CD4-positive, alpha-beta T cell (primary cell): ENCODE measurements around the gene TBC1D22B. TPM values are rescaled to one million over a fixed set of nuclear protein-coding genes. Genes with fewer than 3 reads are reported as not detected.

Experiments
- ATAC-seq: fragments of 200-7000 bp; cut with Tn5 transposase; one replicate; pipeline ENCODE4 v1.10.0; 2022; ENCODE audit warnings: mild to moderate bottlenecking; ENCODE audit not compliant: poor library complexity
- CTCF ChIA-PET: fragments of 350-600 bp; sonication (Branson Sonifier 250); formaldehyde crosslinking; loops from one replicate; lab custom pipeline; 2021; ENCODE audit warnings: antibody characterized with exemption, inconsistent platforms; lab: Charles Lee
- POLR2A ChIA-PET: fragments of 350-600 bp; sonication (Branson Sonifier 250); formaldehyde crosslinking; loops from one replicate; lab custom pipeline; 2021; ENCODE audit warnings: antibody characterized with exemption, inconsistent platforms; lab: Charles Lee
- DNase-seq, 14 experiments: peaks; one replicate each; pipeline ENCODE4 v3.0.0-alpha.2; 2013 to 2020; ENCODE audit warnings: mixed read lengths in 2 of 14
- H3K27ac ChIP-seq, 2 donors: one replicate each; pipeline versions ENCODE4 v1.5.1 to v1.7.0; 2013; ENCODE audit warnings: low read length in 2 of 2, low read depth in 1 of 2, mild to moderate bottlenecking in 1 of 2
- H3K27me3 ChIP-seq, 2 experiments: 1 replicate in 1 of 2; 2 replicates in 1 of 2; pipeline versions ENCODE4 v1.6.1 to v1.7.0; 2013; ENCODE audit warnings: low read length in 2 of 2, control low read depth in 1 of 2, mild to moderate bottlenecking in 1 of 2, moderate library complexity in 1 of 2; ENCODE audit not compliant: insufficient read depth in 2 of 2, control insufficient read depth in 1 of 2
- H3K36me3 ChIP-seq: one replicate; pipeline ENCODE4 v1.6.1; 2013; ENCODE audit warnings: low read length, control low read depth; ENCODE audit not compliant: insufficient read depth
- H3K4me1 ChIP-seq: one replicate; pipeline ENCODE4 v1.6.1; 2013; ENCODE audit warnings: low read length, control low read depth; ENCODE audit not compliant: insufficient read depth
- H3K4me3 ChIP-seq: one replicate; pipeline ENCODE4 v1.5.1; 2013; ENCODE audit warnings: mild to moderate bottlenecking, low read length, moderate library complexity
- H3K9me3 ChIP-seq, 2 experiments: 1 replicate in 1 of 2; 2 replicates in 1 of 2; pipeline versions ENCODE4 v1.6.1 to v1.7.0; 2013; ENCODE audit warnings: low read length in 2 of 2, mild to moderate bottlenecking in 2 of 2, control low read depth in 1 of 2, moderate library complexity in 1 of 2; ENCODE audit not compliant: control insufficient read depth in 1 of 2, insufficient read depth in 1 of 2
- H3K27ac Mint-ChIP-seq: one replicate; pipeline ENCODE4 v1.8.0; 2020; ENCODE audit warnings: mixed read lengths
- H3K27me3 Mint-ChIP-seq: one replicate; pipeline ENCODE4 v1.8.0; 2021; ENCODE audit warnings: mixed read lengths
- H3K36me3 Mint-ChIP-seq: one replicate; pipeline ENCODE4 v1.8.0; 2021; ENCODE audit warnings: low read depth, mixed read lengths
- H3K4me1 Mint-ChIP-seq: one replicate; pipeline ENCODE4 v1.8.0; 2021; ENCODE audit warnings: low read depth, mixed read lengths
- H3K4me3 Mint-ChIP-seq: one replicate; pipeline ENCODE4 v1.8.0; 2020; ENCODE audit warnings: mild to moderate bottlenecking, mixed read lengths
- H3K9me3 Mint-ChIP-seq: one replicate; pipeline ENCODE4 v1.8.0; 2020; ENCODE audit warnings: mixed read lengths
- intact Hi-C, 2 experiments: fragments of 100-400 bp; cut with DNase I in 1 of 2; cut with micrococcal nuclease in 1 of 2; formaldehyde crosslinking; loops; one replicate each; pipeline versions ENCODE4 v1.15.1 to v1.9.0; 2023 to 2025; cut with DNase I, micrococcal nuclease
- total RNA-seq, 174 experiments: library from RNA in 2 of 174; stranded (reverse) in 2 of 174; gene quantifications; one replicate each; pipeline ENCODE4 v1.2.3 and lab custom pipeline; 2021 to 2026
- TF ChIP-seq, protein P1 (sequence below): fragments of 200-600 bp; IDR thresholded peaks from one replicate; pipeline ENCODE4 v1.8.0; 2022; ENCODE audit warnings: antibody characterized with exemption, mild to moderate bottlenecking

The TBC1D22B gene
- total RNA-seq, 2 experiments from 2014 or later: 5.9 to 6.6 TPM

DNA sequence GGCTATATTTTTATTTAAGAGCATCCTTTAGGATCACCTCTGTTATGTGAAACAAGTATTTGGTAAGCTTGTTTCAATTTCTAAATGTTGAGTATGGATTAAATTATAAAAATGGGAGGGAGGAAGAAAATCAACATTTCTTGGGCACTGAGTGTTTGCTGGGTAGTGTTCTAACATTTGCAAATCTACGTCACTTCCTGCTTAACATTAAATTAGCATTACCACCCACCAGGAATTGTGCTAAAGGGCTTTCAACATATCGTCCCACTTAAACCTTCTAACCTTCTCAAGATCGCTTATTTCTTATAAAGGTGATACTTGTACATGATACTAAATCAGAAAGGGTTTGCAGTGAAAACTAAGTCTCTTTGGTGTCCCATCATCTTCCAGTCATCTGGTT, 8.3 kb downstream of the TBC1D22B start:
- no peaks in the 10 kb centered on the region for H3K27me3 Mint-ChIP-seq
- H3K27ac ChIP-seq: no peak overlapping the region
- no peak for ATAC-seq
- no peak for DNase-seq
- H3K9me3 ChIP-seq: no peaks in the 10 kb centered on the region
- H3K4me1 Mint-ChIP-seq: peaks cover 38% of the 10 kb centered on the region
- no peaks in the 10 kb centered on the region for H3K4me1 ChIP-seq
- no peak overlapping the region for H3K4me3 Mint-ChIP-seq
- POLR2A ChIA-PET: interaction anchor here (0.6 kb wide), 1 partner anchor 8 kb away, joined by 3 read pairs; the partner anchor contains the start of gene TBC1D22B
- H3K4me3 ChIP-seq: no peak overlapping the region
- no peak overlapping the region for H3K27ac Mint-ChIP-seq
- peaks cover 21% of the 10 kb centered on the region for H3K36me3 ChIP-seq
- CTCF ChIA-PET: no interaction called here
- TF ChIP-seq, protein P1, sequence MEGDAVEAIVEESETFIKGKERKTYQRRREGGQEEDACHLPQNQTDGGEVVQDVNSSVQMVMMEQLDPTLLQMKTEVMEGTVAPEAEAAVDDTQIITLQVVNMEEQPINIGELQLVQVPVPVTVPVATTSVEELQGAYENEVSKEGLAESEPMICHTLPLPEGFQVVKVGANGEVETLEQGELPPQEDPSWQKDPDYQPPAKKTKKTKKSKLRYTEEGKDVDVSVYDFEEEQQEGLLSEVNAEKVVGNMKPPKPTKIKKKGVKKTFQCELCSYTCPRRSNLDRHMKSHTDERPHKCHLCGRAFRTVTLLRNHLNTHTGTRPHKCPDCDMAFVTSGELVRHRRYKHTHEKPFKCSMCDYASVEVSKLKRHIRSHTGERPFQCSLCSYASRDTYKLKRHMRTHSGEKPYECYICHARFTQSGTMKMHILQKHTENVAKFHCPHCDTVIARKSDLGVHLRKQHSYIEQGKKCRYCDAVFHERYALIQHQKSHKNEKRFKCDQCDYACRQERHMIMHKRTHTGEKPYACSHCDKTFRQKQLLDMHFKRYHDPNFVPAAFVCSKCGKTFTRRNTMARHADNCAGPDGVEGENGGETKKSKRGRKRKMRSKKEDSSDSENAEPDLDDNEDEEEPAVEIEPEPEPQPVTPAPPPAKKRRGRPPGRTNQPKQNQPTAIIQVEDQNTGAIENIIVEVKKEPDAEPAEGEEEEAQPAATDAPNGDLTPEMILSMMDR: no peak
- H3K36me3 Mint-ChIP-seq: peaks cover 34% of the 10 kb centered on the region
- H3K27me3 ChIP-seq: no peaks in the 10 kb centered on the region
- intact Hi-C loops: no loop called here
- H3K9me3 Mint-ChIP-seq: no peaks in the 10 kb centered on the region

DNA sequence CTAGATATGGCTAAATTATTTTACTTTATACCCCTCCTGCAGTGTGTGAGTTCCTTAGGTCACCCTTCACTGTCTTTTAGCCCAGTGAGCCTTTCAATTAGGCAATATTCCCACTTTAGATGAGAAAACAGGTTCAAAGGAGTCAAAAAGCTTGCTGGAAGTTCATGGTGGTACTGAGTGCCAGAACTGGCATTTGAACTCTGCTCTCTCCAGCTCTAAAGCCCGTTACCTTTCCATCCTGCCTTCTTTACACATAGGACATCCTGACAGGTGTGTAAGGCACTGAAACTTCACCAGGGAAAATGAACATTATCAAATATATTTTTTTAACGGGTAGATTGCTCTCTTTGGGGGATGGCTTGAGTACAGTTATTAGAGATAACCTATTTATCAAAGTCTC, 11.5 kb downstream of the TBC1D22B start:
- Histone ChIP-seq H3K36me3 (peaks cover 31% of the 10 kb centered on the region), H3K4me3 (no peak overlapping the region), H3K9me3 (no peaks in the 10 kb centered on the region), H3K27me3 (no peaks in the 10 kb centered on the region), H3K4me1 (peaks cover 3% of the 10 kb centered on the region), H3K27ac (no peak overlapping the region)
- H3K4me3 Mint-ChIP-seq: no peak overlapping the region
- TF ChIP-seq, protein P1: no peak
- no peaks in the 10 kb centered on the region for H3K27me3 Mint-ChIP-seq
- intact Hi-C loops: no loop called here
- peaks cover 37% of the 10 kb centered on the region for H3K4me1 Mint-ChIP-seq
- ChIA-PET POLR2A (no interaction called here), CTCF (no interaction called here)
- ATAC-seq: no peak
- no peak overlapping the region for H3K27ac Mint-ChIP-seq
- H3K36me3 Mint-ChIP-seq: peaks cover 49% of the 10 kb centered on the region
- DNase-seq: no peak
- no peaks in the 10 kb centered on the region for H3K9me3 Mint-ChIP-seq

DNA sequence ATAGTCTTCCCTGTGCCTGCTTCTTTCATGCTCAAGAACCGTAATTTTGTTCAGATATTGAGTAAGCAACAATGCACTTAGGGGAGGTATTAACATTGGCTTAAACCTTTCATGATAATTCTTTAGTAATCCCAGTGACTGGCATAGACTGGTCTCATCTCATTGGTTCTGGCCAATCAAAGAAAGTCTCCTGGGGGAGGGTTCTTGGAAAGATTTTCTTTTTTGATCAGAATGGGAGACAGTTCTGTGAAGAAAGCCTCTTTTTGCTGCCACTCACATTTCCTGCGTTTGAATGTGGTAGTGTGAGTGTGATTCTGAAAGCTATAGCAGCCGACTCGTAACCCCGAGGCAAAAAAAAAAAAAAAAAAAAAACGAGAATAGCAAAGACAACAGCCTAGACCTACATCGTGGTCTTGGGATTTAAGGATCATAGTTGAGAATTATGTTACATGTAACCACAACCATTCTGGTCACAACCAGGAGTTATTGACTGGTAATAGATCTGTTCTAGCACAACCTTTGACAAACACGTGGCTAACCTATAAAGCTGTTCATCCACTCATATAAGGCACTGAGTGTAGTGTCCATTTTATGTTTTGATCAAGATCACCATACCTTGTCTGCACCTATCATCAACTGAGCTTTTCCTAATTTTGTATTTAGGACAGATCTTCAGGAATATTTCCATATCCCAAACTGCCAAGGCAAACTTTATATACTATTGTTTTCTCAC, 15.4 kb downstream of the TBC1D22B start:
- TF ChIP-seq, protein P1: no peak
- no peaks in the 10 kb centered on the region for H3K27me3 Mint-ChIP-seq
- Histone ChIP-seq H3K4me1 (peaks cover 5% of the 10 kb centered on the region), H3K4me3 (no peak overlapping the region), H3K9me3 (no peaks in the 10 kb centered on the region), H3K27ac (no peak overlapping the region), H3K27me3 (no peaks in the 10 kb centered on the region), H3K36me3 (peaks cover 30% of the 10 kb centered on the region)
- CTCF ChIA-PET: interaction anchor here (1.1 to 1.2 kb wide), 2 partner anchors 9 to 52 kb away, joined by 3 read pairs; no protein-coding TSS in a partner anchor
- no peak overlapping the region for H3K4me3 Mint-ChIP-seq
- no peaks in the 10 kb centered on the region for H3K9me3 Mint-ChIP-seq
- no peak overlapping the region for H3K27ac Mint-ChIP-seq
- intact Hi-C loops: no loop called here
- DNase-seq: no peak
- ATAC-seq: peak; percentile 29
- POLR2A ChIA-PET: no interaction called here
- H3K4me1 Mint-ChIP-seq: peaks cover 51% of the 10 kb centered on the region
- H3K36me3 Mint-ChIP-seq: peaks cover 56% of the 10 kb centered on the region
